CD4-positive, alpha-beta memory T cell (primary cell): ENCODE measurements around the gene SPDYE4. TPM values are rescaled to one million over a fixed set of nuclear protein-coding genes. Genes with fewer than 3 reads are reported as not detected.
A peak's percentile ranks its signal among the peaks of the same experiment; 100 is the strongest.

Experiments used
- CTCF ChIA-PET: fragments of 350-600 bp; sonication (Branson Sonifier 250); formaldehyde crosslinking; loops from one replicate; lab custom pipeline; 2021; ENCODE audit warnings: inconsistent platforms; ENCODE audit not compliant: partially characterized antibody; lab: Charles Lee
- POLR2A ChIA-PET: fragments of 350-600 bp; sonication (Branson Sonifier 250); formaldehyde crosslinking; loops from one replicate; lab custom pipeline; 2021; ENCODE audit not compliant: partially characterized antibody; lab: Charles Lee
- DNase-seq, 5 donors: peaks; one replicate each; pipeline versions ENCODE4 v3.0.0 to v3.0.0-alpha.2; 2020 to 2022; ENCODE audit warnings: mixed read lengths in 1 of 5
- H3K27ac ChIP-seq: one replicate; pipeline ENCODE4 v1.7.0; 2013; ENCODE audit warnings: low read depth, low read length
- H3K27me3 ChIP-seq: 2 replicates; pipeline ENCODE4 v1.7.0; 2013; ENCODE audit warnings: mild to moderate bottlenecking, low read length, moderate library complexity; ENCODE audit not compliant: insufficient read depth
- H3K36me3 ChIP-seq: 2 replicates; pipeline ENCODE4 v1.7.0; 2013; ENCODE audit warnings: mild to moderate bottlenecking, low read length, moderate library complexity; ENCODE audit not compliant: insufficient read depth
- H3K4me1 ChIP-seq: 2 replicates; pipeline ENCODE4 v1.7.0; 2013; ENCODE audit warnings: mild to moderate bottlenecking, low read length, moderate library complexity; ENCODE audit not compliant: insufficient read depth
- H3K4me3 ChIP-seq, 2 donors: one replicate each; pipeline ENCODE4 v1.7.0; 2013; ENCODE audit warnings: low read length in 2 of 2, mild to moderate bottlenecking in 1 of 2
- H3K9me3 ChIP-seq, 2 donors: one replicate each; pipeline ENCODE4 v1.7.0; 2013; ENCODE audit warnings: low read length in 2 of 2, control low read depth in 1 of 2; ENCODE audit not compliant: control insufficient read depth in 1 of 2
- H3K27ac Mint-ChIP-seq, 7 donors: one replicate each; pipeline ENCODE4 v1.8.0; 2020 to 2021; ENCODE audit warnings: mixed read lengths in 7 of 7, mild to moderate bottlenecking in 6 of 7, inconsistent platforms in 3 of 7, moderate library complexity in 3 of 7
- H3K27me3 Mint-ChIP-seq, 2 donors: one replicate each; pipeline ENCODE4 v1.8.0; 2020 to 2021; ENCODE audit warnings: mixed read lengths in 2 of 2
- H3K36me3 Mint-ChIP-seq, 2 donors: one replicate each; pipeline ENCODE4 v1.8.0; 2020 to 2021; ENCODE audit warnings: mixed read lengths in 2 of 2, inconsistent platforms in 1 of 2, mild to moderate bottlenecking in 1 of 2
- H3K4me1 Mint-ChIP-seq, 4 donors: one replicate each; pipeline ENCODE4 v1.8.0; 2020 to 2021; ENCODE audit warnings: mixed read lengths in 4 of 4, mild to moderate bottlenecking in 1 of 4
- H3K4me3 Mint-ChIP-seq, 8 donors: one replicate each; pipeline ENCODE4 v1.8.0; 2020 to 2021; ENCODE audit warnings: mixed read lengths in 8 of 8, mild to moderate bottlenecking in 7 of 8, moderate library complexity in 6 of 8, inconsistent platforms in 3 of 8
- H3K9me3 Mint-ChIP-seq, 8 donors: one replicate each; pipeline ENCODE4 v1.8.0; 2020 to 2021; ENCODE audit warnings: mixed read lengths in 8 of 8, mild to moderate bottlenecking in 5 of 8, inconsistent platforms in 3 of 8, moderate library complexity in 1 of 8
- intact Hi-C: fragments of 100-400 bp; cut with micrococcal nuclease; formaldehyde crosslinking; loops from one replicate; pipeline ENCODE4 v1.15.1; 2023
- polyA plus RNA-seq, 2 donors: library from polyadenylated mRNA; unstranded; fragments of 300-500 nt; fragmentation: Illumina TruSeq; gene quantifications; one replicate each; pipeline ENCODE4 v1.2.3, GENCODE V29; 2021
- total RNA-seq, 2 experiments: library from RNA; stranded (reverse); gene quantifications; one replicate each; pipeline ENCODE4 v1.2.3, GENCODE V29; 2021

SPDYE4 gene
- total and polyA plus RNA-seq, 4 experiments from 2014 or later, result not detected

DNA sequence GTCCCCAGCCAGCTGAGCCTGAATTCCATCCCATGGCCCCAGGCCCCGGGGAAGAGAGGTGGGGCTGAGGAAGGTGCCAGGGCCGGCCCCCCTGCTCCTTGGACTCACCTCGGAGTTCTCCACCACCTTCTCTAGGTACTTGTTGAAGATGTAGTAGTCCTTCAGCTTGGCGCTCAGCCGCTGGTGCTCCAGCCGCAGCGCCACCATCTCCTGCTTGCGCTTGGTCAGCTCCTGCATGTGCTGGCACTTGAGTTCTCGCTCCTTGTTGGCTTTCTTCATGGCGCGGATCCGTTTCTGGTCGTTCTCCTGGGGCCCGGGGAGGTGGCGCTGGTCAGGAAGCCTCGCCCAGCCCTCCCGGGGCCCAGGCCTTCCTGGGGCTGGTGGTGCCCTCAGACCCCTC, 17.0 kb downstream of the SPDYE4 start:
- H3K27me3 ChIP-seq, result no peaks in the 10 kb centered on the region
- ChIA-PET CTCF (interaction anchor here (1.0 to 1.8 kb wide), 2 partner anchors 331 to 357 kb away, joined by 3 to 7 read pairs; no protein-coding TSS in a partner anchor), POLR2A (interaction anchor here (1.4 kb wide), 1 partner anchor 306 kb away, joined by 4 read pairs; the partner anchor contains the start of gene NDEL1)
- no peaks in the 10 kb centered on the region for H3K27me3 Mint-ChIP-seq
- H3K4me1 ChIP-seq, result peaks cover 23% of the 10 kb centered on the region
- no peak for DNase-seq
- intact Hi-C loops, result no loop called here
- peaks cover 0 to 3% of the 10 kb centered on the region in 2 donors for H3K36me3 Mint-ChIP-seq
- H3K9me3 ChIP-seq, result no peaks in the 10 kb centered on the region
- no peak overlapping the region for H3K27ac Mint-ChIP-seq
- H3K9me3 Mint-ChIP-seq, result peaks cover 0 to 5% (median 0%) of the 10 kb centered on the region in 8 donors
- no peak overlapping the region for H3K4me3 ChIP-seq
- H3K4me1 Mint-ChIP-seq, result peaks cover 12 to 36% (median 18%) of the 10 kb centered on the region in 4 donors
- H3K4me3 Mint-ChIP-seq, result no peak overlapping the region
- peak overlapping the region; percentile 20 for H3K27ac ChIP-seq
- H3K36me3 ChIP-seq, result no peaks in the 10 kb centered on the region

DNA sequence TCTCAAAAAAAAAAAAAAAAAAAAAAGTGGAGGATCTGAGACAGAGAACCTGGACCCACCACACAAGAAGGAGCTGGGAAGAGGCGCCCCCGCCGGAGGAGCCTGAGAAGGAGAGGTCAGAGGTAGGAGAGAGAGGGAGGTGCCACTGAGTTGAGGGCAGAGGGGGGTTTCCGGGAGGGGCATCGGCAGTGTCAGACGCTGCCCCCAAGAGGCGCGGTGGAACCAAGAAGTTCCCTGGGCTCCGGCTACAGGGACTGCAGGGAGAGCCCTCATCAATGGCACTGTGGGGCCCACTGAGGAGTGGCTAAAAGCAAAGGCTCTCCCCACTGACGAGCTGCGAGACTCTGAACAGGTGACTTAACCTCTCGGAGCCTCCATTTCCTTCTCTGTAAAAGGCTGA, 17.9 kb downstream of the SPDYE4 start:
- no peaks in the 10 kb centered on the region for H3K36me3 ChIP-seq
- Mint-ChIP-seq H3K36me3 (no peaks in the 10 kb centered on the region), H3K27me3 (no peaks in the 10 kb centered on the region), H3K9me3 (peaks cover 0 to 5% (median 0%) of the 10 kb centered on the region in 8 donors), H3K4me3 (peak overlapping the region; percentile 76 to 91 (median 85)), H3K4me1 (peaks cover 9 to 28% (median 16%) of the 10 kb centered on the region in 4 donors), H3K27ac (peak overlapping the region in 6 of 7 donors; percentile 42 to 90 (median 66))
- intact Hi-C loops, result loop anchor here (1.0 kb wide), 1 partner anchor 305 kb away; the partner anchor contains the start of gene NDEL1
- ChIA-PET POLR2A (interaction anchor here (1.2 to 1.4 kb wide), 2 partner anchors 305 to 357 kb away, joined by 4 read pairs; partner anchors contain the start of gene NDEL1), CTCF (interaction anchor here (0.6 to 1.8 kb wide), 6 partner anchors 11 to 357 kb away, joined by 3 to 7 read pairs (median 4); no protein-coding TSS in a partner anchor)
- H3K4me3 ChIP-seq, result peak overlapping the region; percentile 34 to 40
- H3K27me3 ChIP-seq, result no peaks in the 10 kb centered on the region
- H3K9me3 ChIP-seq, result no peaks in the 10 kb centered on the region
- peak; percentile 26 to 78 (median 38) for DNase-seq
- peaks cover 20% of the 10 kb centered on the region for H3K4me1 ChIP-seq
- peak overlapping the region; percentile 20 for H3K27ac ChIP-seq

DNA sequence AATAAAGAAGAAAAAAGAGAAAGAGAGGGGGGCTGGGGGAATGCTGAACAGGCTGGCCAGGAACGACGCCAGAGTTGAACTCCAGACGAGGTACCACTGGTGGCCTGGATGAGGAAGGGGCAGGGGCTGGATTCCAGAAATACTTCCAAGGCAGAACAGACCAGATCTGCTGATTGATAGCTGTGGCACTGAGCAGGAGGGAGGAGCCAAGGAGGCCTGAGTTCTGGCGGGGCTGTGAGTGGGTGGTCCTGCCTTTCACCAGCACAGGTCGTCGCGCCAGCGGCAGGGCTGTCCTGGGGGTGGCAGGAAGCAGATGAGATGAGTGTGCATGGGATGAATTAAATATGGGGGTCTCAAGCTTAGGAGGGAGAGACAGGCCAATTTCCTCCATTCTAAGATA, 19.2 kb downstream of the SPDYE4 start:
- Histone ChIP-seq H3K36me3 (no peaks in the 10 kb centered on the region), H3K4me3 (no peak overlapping the region), H3K27ac (no peak overlapping the region), H3K27me3 (no peaks in the 10 kb centered on the region), H3K9me3 (no peaks in the 10 kb centered on the region), H3K4me1 (peaks cover 14% of the 10 kb centered on the region)
- intact Hi-C loops, result no loop called here
- Mint-ChIP-seq H3K4me1 (peaks cover 7 to 21% (median 12%) of the 10 kb centered on the region in 4 donors), H3K9me3 (peaks cover 0 to 2% (median 0%) of the 10 kb centered on the region in 8 donors), H3K27me3 (no peaks in the 10 kb centered on the region), H3K27ac (peak overlapping the region in 1 of 7 donors; percentile 58), H3K4me3 (peak overlapping the region in 6 of 8 donors; percentile 6 to 87 (median 44)), H3K36me3 (no peaks in the 10 kb centered on the region)
- POLR2A ChIA-PET, result no interaction called here
- DNase-seq, result no peak
- CTCF ChIA-PET, result no interaction called here

DNA sequence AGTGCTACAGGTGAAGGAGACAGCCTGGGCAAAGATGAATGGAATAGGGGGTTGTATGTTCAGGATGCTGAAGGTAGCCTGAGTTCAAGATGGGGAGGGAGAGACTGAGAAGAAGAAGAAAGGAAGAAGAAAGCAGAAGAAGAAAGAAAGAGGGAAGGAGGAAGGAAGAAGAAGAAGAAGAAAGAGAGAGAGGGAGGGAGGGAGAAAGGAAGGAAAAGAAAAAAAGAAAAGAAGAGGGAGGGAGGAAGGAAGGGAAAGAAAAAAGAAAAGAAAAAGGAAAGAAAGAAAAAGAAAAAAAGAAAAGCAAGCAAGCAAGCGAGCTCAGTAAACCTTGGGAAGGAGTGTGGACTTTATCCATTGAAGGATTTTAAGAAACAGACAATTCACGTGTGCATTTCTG, 21.6 kb downstream of the SPDYE4 start:
- H3K4me3 ChIP-seq, result no peak overlapping the region
- H3K27ac ChIP-seq, result no peak overlapping the region
- ChIA-PET CTCF (interaction anchor here (1.0 to 1.6 kb wide), 2 partner anchors 9 kb away, joined by 3 to 4 read pairs; no protein-coding TSS in a partner anchor), POLR2A (no interaction called here)
- H3K9me3 ChIP-seq, result no peaks in the 10 kb centered on the region
- no peaks in the 10 kb centered on the region for H3K36me3 Mint-ChIP-seq
- peaks cover 14% of the 10 kb centered on the region for H3K4me1 ChIP-seq
- H3K27me3 Mint-ChIP-seq, result no peaks in the 10 kb centered on the region
- DNase-seq, result no peak
- H3K4me1 Mint-ChIP-seq, result peaks cover 6 to 18% (median 12%) of the 10 kb centered on the region in 4 donors
- H3K36me3 ChIP-seq, result no peaks in the 10 kb centered on the region
- peak overlapping the region in 1 of 7 donors; percentile 52 for H3K27ac Mint-ChIP-seq
- H3K27me3 ChIP-seq, result no peaks in the 10 kb centered on the region
- H3K4me3 Mint-ChIP-seq, result no peak overlapping the region
- peaks cover 0 to 2% (median 0%) of the 10 kb centered on the region in 8 donors for H3K9me3 Mint-ChIP-seq
- intact Hi-C loops, result no loop called here

DNA sequence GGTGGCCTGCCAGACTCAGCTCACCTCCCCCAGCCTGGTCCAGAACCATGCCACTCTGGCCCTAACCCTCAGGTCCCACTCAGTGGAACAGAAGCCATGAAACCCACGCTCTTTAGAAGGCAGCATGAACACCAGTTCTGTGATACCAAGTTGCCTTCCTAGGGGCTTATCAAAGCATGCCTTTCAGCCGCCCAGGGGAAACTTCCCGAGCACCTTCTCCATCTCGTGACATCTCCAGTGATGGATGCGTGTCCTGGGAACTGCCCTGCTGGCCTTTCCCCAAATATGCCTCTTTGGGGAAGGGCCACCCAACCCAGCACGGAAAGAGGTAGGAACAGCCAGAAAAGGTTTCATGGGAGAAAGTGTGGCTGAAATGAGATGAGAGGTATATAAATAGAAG, 22.0 kb downstream of the SPDYE4 start:
- Mint-ChIP-seq H3K27ac (peak overlapping the region in 1 of 7 donors; percentile 52), H3K4me3 (no peak overlapping the region), H3K9me3 (peaks cover 0 to 2% (median 0%) of the 10 kb centered on the region in 8 donors), H3K27me3 (no peaks in the 10 kb centered on the region), H3K36me3 (no peaks in the 10 kb centered on the region), H3K4me1 (peaks cover 6 to 18% (median 12%) of the 10 kb centered on the region in 4 donors)
- H3K27me3 ChIP-seq, result no peaks in the 10 kb centered on the region
- H3K9me3 ChIP-seq, result no peaks in the 10 kb centered on the region
- CTCF ChIA-PET, result interaction anchor here (1.6 kb wide), 1 partner anchor 9 kb away, joined by 3 read pairs; no protein-coding TSS in a partner anchor
- no peak overlapping the region for H3K4me3 ChIP-seq
- no peaks in the 10 kb centered on the region for H3K36me3 ChIP-seq
- intact Hi-C loops, result no loop called here
- no peak overlapping the region for H3K27ac ChIP-seq
- POLR2A ChIA-PET, result no interaction called here
- H3K4me1 ChIP-seq, result peaks cover 13% of the 10 kb centered on the region
- DNase-seq, result no peak

DNA sequence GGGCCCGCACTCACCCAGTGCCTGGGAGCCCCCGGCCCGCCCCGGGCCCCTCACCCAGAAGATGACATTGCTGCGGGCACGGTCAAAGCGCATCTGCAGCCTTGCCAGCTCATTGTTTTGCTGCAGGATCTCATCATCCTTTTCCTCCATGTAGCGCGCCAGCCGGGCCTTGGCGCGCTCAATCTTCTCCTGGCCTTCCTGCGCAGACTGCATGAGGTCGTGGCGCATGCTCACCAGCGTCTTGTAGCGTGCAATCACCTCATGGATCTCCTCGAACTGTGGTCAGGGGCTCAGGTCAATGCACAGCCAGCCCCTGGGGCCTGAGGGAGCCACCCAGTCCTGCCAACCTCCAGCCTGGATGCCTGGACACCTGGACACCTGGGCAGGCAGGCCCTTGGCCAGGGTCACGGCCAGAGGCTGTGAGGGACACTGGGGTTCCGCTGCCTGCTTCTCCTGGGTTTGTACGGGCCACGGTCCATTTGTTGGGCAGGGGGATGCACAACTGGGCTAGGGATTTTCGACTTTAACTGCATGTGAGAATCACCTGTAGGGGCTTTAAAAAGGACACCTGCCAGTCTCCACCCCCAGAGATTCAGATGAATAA, 22.9 kb downstream of the SPDYE4 start:
- intact Hi-C loops, result no loop called here
- Histone ChIP-seq H3K36me3 (no peaks in the 10 kb centered on the region), H3K27me3 (no peaks in the 10 kb centered on the region), H3K4me3 (no peak overlapping the region), H3K4me1 (peaks cover 4% of the 10 kb centered on the region), H3K27ac (no peak overlapping the region), H3K9me3 (no peaks in the 10 kb centered on the region)
- no peak for DNase-seq
- H3K4me1 Mint-ChIP-seq, result peaks cover 4 to 11% (median 5%) of the 10 kb centered on the region in 4 donors
- H3K4me3 Mint-ChIP-seq, result no peak overlapping the region
- H3K27ac Mint-ChIP-seq, result no peak overlapping the region
- peaks cover 0 to 2% (median 0%) of the 10 kb centered on the region in 8 donors for H3K9me3 Mint-ChIP-seq
- ChIA-PET POLR2A (no interaction called here), CTCF (interaction anchor here (1.6 kb wide), 1 partner anchor 10 kb away, joined by 3 read pairs; no protein-coding TSS in a partner anchor)
- H3K36me3 Mint-ChIP-seq, result no peaks in the 10 kb centered on the region
- peaks cover 0 to 5% of the 10 kb centered on the region in 2 donors for H3K27me3 Mint-ChIP-seq

DNA sequence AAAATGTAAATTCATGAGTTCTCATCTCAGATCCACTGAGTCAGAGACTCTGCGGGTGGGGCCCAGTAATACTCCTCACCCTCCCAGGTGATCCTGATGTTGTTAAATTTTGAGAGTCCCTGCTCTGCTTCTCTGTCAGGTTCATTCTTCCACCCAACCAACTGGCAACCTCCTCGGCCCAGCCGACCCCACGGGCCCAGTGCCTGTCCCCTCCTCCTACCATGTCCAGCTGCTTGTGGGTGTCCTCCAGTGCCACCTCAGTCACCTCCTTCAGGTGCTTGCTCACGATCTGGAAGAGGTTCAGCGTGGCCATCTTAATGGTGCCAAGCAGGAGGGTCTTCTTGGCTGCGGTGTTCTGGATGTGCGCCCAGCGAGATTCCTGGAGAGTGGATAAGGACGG, 23.5 kb downstream of the SPDYE4 start:
- Mint-ChIP-seq H3K4me1 (peaks cover 2 to 5% (median 2%) of the 10 kb centered on the region in 4 donors), H3K27me3 (peaks cover 2 to 7% of the 10 kb centered on the region in 2 donors), H3K4me3 (no peak overlapping the region), H3K27ac (no peak overlapping the region), H3K36me3 (no peaks in the 10 kb centered on the region), H3K9me3 (peaks cover 0 to 2% (median 0%) of the 10 kb centered on the region in 8 donors)
- no peak overlapping the region for H3K4me3 ChIP-seq
- no peak overlapping the region for H3K27ac ChIP-seq
- no peaks in the 10 kb centered on the region for H3K36me3 ChIP-seq
- ChIA-PET CTCF (interaction anchor here (2.6 kb wide), 1 partner anchor 11 kb away, joined by 10 read pairs; no protein-coding TSS in a partner anchor), POLR2A (no interaction called here)
- no peak for DNase-seq
- H3K27me3 ChIP-seq, result no peaks in the 10 kb centered on the region
- H3K4me1 ChIP-seq, result peaks cover 2% of the 10 kb centered on the region
- H3K9me3 ChIP-seq, result no peaks in the 10 kb centered on the region
- intact Hi-C loops, result no loop called here
